Kidney (tissue), 14 donors: ENCODE measurements around the gene THOC6. TPM values are rescaled to one million over a fixed set of nuclear protein-coding genes. Genes with fewer than 3 reads are reported as not detected.
"Not testable (repeated sequence)": the region's sequence is repeated elsewhere in the genome, so short reads cannot be mapped to it uniquely, and the experiment has no call there.

Experiments used
- DNase-seq, 5 donors: peaks; one replicate each; pipeline ENCODE4 v3.0.0-alpha.2; 2013 to 2020
- FAIRE-seq: peaks from 2 replicates; lab custom pipeline; 2012; peaks lifted over from hg19 to GRCh38; lab: Jason Lieb, UNC
- H3K27ac ChIP-seq, 2 donors: one replicate each; pipeline ENCODE4 v1.7.0; 2013; ENCODE audit warnings: low read depth in 2 of 2, low read length in 2 of 2, inconsistent platforms in 1 of 2
- H3K27me3 ChIP-seq: one replicate; pipeline ENCODE4 v1.7.1; 2013; ENCODE audit warnings: low read length, inconsistent platforms; ENCODE audit not compliant: control insufficient read depth, insufficient read depth
- H3K36me3 ChIP-seq, 3 donors: one replicate each; pipeline versions ENCODE4 v1.7.0 to v1.7.1; 2013; ENCODE audit warnings: low read length in 3 of 3, control low read depth in 1 of 3, inconsistent platforms in 1 of 3; ENCODE audit not compliant: insufficient read depth in 3 of 3, control insufficient read depth in 2 of 3
- H3K4me1 ChIP-seq, 3 donors: one replicate each; pipeline versions ENCODE4 v1.7.0 to v1.7.1; 2013; ENCODE audit warnings: low read length in 3 of 3, inconsistent platforms in 1 of 3, low read depth in 1 of 3; ENCODE audit not compliant: control insufficient read depth in 2 of 3, insufficient read depth in 2 of 3
- H3K4me3 ChIP-seq, 3 donors: one replicate each; pipeline versions ENCODE4 v1.7.0 to v1.8.1; 2013; ENCODE audit warnings: low read length in 3 of 3, control low read depth in 1 of 3, inconsistent platforms in 1 of 3
- H3K9ac ChIP-seq, 3 donors: one replicate each; pipeline versions ENCODE4 v1.7.0 to v1.7.1; 2013; ENCODE audit warnings: low read length in 3 of 3, control low read depth in 1 of 3, inconsistent platforms in 1 of 3
- H3K9me3 ChIP-seq, 3 donors: one replicate each; pipeline versions ENCODE4 v1.7.0 to v1.7.1; 2013; ENCODE audit warnings: low read length in 3 of 3, control low read depth in 1 of 3, inconsistent platforms in 1 of 3; ENCODE audit not compliant: control insufficient read depth in 2 of 3, insufficient read depth in 1 of 3
- intact Hi-C: fragments of 100-400 bp; cut with DNase I; formaldehyde crosslinking; loops from one replicate; pipeline ENCODE4 v1.11.1; 2022
- polyA plus RNA-seq: library from polyadenylated mRNA; stranded (reverse); fragments of 350-450 nt; fragmentation: Illumina TruSeq; extraction: RNeasy Lipid Tissue Mini Kit (QIAGEN cat#74804); gene quantifications from one replicate; pipeline ENCODE4 v1.2.3, GENCODE V29; 2014; ENCODE audit warnings: low read depth, low replicate concordance; ENCODE audit not compliant: insufficient read depth
- total RNA-seq: library from RNA; stranded (reverse); fragmentation: NEBNext Ultra II Directional; extraction: Animal tissue kit (Norgen Biotek cat#: 25700); gene quantifications from one replicate; pipeline ENCODE4 v1.2.1, GENCODE V29; 2021
- TF ChIP-seq, protein P1 (sequence below): IDR thresholded peaks from 3 replicates; pipeline ENCODE4 v1.5.1; 2012; ENCODE audit warnings: mild to moderate bottlenecking, moderate library complexity, borderline replicate concordance; ENCODE audit not compliant: insufficient read depth; ENCODE audit errors: extremely low read depth
- donor health status: control.
- donor health status: control.
- donor health status: control.
- donor health status: control.
- donor health status: control.
- donor health status: DM: yes; HTN: yes; CAD: no.
- donor health status: Normal renal cell carcinoma (clear cell type).

Gene THOC6
- total and polyA plus RNA-seq, 2 donors from 2014 or later = 21.2 to 26.1 TPM

DNA sequence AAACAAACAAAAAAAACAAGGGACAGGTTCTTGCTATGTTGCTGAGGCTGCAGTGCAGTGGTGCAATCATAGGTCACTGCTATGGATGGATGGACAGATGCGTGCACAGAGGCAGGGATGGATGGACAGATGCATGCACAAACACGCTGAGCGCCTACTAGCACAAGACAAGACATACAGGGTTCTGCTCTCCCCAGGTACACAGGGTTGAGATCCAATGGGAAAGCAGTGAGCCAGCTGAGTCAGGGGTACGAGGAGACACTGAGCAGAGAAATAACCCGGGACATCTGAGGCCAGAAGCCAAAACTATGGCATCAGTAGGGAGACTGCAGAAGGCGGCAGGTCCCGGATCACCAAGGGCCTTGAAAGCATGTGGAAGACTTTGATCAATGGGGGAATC is 47.8 kb downstream of the THOC6 start:
- H3K27me3 ChIP-seq = no peaks in the 10 kb centered on the region
- no peak overlapping the region for H3K4me3 ChIP-seq
- DNase-seq (peak in 1 of 5 donors; percentile 15), FAIRE-seq (no peak)
- H3K4me1 ChIP-seq = peaks cover 0 to 8% (median 0%) of the 10 kb centered on the region in 3 donors
- H3K36me3 ChIP-seq = no peaks in the 10 kb centered on the region
- TF ChIP-seq, protein P1, sequence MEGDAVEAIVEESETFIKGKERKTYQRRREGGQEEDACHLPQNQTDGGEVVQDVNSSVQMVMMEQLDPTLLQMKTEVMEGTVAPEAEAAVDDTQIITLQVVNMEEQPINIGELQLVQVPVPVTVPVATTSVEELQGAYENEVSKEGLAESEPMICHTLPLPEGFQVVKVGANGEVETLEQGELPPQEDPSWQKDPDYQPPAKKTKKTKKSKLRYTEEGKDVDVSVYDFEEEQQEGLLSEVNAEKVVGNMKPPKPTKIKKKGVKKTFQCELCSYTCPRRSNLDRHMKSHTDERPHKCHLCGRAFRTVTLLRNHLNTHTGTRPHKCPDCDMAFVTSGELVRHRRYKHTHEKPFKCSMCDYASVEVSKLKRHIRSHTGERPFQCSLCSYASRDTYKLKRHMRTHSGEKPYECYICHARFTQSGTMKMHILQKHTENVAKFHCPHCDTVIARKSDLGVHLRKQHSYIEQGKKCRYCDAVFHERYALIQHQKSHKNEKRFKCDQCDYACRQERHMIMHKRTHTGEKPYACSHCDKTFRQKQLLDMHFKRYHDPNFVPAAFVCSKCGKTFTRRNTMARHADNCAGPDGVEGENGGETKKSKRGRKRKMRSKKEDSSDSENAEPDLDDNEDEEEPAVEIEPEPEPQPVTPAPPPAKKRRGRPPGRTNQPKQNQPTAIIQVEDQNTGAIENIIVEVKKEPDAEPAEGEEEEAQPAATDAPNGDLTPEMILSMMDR = no peak
- intact Hi-C loops = no loop called here
- H3K9me3 ChIP-seq = no peaks in the 10 kb centered on the region
- H3K27ac ChIP-seq = no peak overlapping the region
- no peak overlapping the region for H3K9ac ChIP-seq

DNA sequence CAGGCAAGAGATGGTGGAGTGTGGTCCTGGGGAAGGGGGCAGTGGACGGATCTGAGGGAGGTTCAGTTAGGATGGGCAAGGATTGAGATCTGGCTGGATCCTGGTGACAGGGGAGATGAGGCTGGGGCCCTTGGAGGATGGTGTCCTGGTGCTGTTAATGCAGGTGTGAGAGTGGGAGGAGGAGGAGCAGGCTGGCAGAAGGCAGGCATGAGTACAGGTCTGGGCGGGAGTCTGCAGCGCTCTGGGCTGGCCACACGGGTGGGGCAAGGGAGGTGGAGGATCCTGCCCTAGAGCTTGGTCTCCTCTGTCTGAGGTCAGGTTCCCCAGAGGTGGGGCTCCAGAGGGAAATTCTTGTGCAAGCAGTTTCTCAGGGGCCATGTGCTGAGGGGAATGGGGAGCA is 48.3 kb downstream of the THOC6 start:
- peak in 1 of 5 donors; percentile 49 for DNase-seq
- H3K4me1 ChIP-seq, H3K36me3 ChIP-seq, FAIRE-seq, H3K9me3 ChIP-seq, H3K9ac ChIP-seq, H3K27me3 ChIP-seq, H3K4me3 ChIP-seq, intact Hi-C loops, H3K27ac ChIP-seq: not testable (repeated sequence)

DNA sequence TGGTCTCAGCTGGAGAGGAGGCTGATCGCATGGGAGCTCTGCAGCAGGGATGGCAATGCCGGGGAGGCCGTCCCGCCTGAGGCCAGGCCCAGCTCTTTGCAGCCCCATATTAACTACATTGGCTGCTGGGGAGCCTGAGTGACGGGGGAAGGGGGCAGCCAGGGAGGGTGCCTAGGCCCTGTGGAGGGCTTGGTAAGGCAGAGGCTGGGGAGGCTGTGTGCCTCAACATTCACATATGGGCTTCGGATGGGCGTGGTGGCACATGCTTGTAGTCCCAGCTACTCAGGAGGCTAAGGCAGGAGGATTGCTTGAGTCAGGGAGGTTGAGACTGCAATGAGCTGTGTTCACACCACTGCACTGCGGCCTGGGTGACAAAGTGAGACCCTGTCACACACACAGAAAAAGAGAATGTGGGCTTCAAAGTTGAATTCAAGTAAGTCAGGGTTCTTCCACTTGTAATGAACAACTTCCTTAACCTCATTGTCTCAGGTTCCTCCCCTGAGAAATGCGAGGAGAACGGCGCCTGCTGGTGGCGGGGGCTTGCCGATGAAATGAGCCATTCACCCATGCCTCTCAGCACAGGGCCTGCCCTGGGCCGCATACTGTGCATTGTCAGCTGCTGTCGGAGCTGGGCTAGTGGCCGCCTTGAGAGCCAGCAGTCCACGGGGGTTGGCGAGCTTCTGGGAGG is 48.9 kb downstream of the THOC6 start:
- H3K9ac ChIP-seq, H3K9me3 ChIP-seq, H3K36me3 ChIP-seq, H3K4me1 ChIP-seq, H3K27me3 ChIP-seq, intact Hi-C loops, H3K4me3 ChIP-seq, H3K27ac ChIP-seq, FAIRE-seq: not testable (repeated sequence)
- DNase-seq = peak in 1 of 5 donors; percentile 22

DNA sequence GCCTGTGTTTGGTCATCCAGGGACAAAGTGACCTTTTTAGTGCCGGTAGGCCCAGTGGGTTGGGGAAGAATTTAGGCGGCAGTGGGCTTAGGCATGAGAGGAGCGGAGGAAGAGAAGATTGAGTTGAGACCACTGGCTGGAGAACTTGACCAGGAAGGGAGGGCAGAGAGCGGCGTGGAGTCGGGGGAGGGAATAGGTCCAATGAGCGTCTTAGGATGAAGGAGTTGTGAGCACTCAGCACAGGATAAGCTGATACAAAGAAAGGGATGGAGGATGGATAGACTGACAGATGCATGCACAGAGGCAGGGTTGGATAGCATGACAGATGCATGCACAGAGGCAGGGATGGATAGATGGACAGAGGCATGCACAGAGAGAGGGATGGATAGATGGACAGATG is 49.6 kb downstream of the THOC6 start:
- no peaks in the 10 kb centered on the region for H3K36me3 ChIP-seq
- intact Hi-C loops = no loop called here
- peaks cover 0 to 6% (median 0%) of the 10 kb centered on the region in 3 donors for H3K4me1 ChIP-seq
- no peaks in the 10 kb centered on the region for H3K9me3 ChIP-seq
- DNase-seq = peak in 1 of 5 donors; percentile 22
- H3K27ac ChIP-seq = no peak overlapping the region
- FAIRE-seq = no peak
- H3K9ac ChIP-seq = no peak overlapping the region
- H3K4me3 ChIP-seq = no peak overlapping the region
- no peaks in the 10 kb centered on the region for H3K27me3 ChIP-seq
- TF ChIP-seq, protein P1 = no peak
